Esophagus squamous epithelium (tissue), 4 donors: ENCODE measurements around the gene FAM3B.

ENCODE experiments used
- CTCF ChIP-seq, 6 experiments: fragments of 450-650 bp in 4 of 6; fragments of 200-600 bp in 2 of 6; sonication (generic) in 2 of 6; IDR thresholded peaks; one replicate each; pipeline ENCODE4 v1.5.1; 2016 to 2019; ENCODE audit warnings: antibody characterized with exemption in 6 of 6, mild to moderate bottlenecking in 4 of 6, moderate library complexity in 4 of 6
- POLR2A ChIP-seq, 4 donors: fragments of 450-650 bp; IDR thresholded peaks; one replicate each; pipeline ENCODE4 v1.6.1; 2017; ENCODE audit warnings: antibody characterized with exemption in 4 of 4, mild to moderate bottlenecking in 4 of 4, moderate library complexity in 3 of 4

DNA sequence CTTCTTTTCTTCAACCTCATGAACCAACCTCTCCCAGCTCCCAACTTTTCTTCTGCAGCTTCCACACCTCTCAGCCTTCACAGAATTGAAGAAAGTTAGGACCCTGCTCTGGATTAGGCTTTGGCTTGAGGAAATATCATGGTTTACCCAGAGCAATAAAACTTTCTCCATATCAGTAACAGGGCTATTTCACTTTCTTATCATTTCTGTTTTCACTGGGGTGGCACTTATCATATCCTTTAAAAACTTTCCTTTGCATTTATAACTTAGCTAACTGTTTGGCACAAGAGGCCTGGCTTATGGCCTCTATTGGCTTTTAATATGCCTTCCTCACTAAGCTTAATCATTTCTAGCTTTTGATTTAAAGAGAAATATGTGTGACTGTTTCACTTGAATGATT is 9.4 kb upstream of the FAM3B start:
- TF ChIP-seq CTCF (IDR thresholded peaks at IDR 0.05) (no peak), POLR2A (IDR thresholded peaks at IDR 0.05) (no peak)
